ENCODE results near the gene SDHC. TPM values are rescaled to one million over a fixed set of nuclear protein-coding genes. Genes with fewer than 3 reads are reported as not detected.

The SDHC gene
- total and polyA plus RNA-seq, 2 of the 13 experiments (the other 11 are each of a cell fraction or from before 2014, with no cell fraction given), result 27.1 to 229 TPM

- TF ChIP-seq PHF21A (CRISPR knock-in tag; IDR thresholded peaks at IDR 0.05), result peak; percentile 48; the same call in 1 of the 2 replicates
- peak; percentile 72; the same call in 1 of the 2 replicates for TF ChIP-seq ZNF292 (CRISPR knock-in tag; IDR thresholded peaks at IDR 0.05; ENCODE audit: borderline replicate concordance, low read depth)
- TF ChIP-seq ZNF800 (CRISPR knock-in tag; IDR thresholded peaks at IDR 0.05), result no peak
- 0 out of 2 replicates have a peak, but pooled peaks have one; percentile 51 for TF ChIP-seq ZNF672 (CRISPR knock-in tag; IDR thresholded peaks at IDR 0.05)
- TF ChIP-seq BCL3 (CRISPR knock-in tag; IDR thresholded peaks at IDR 0.05), result peak; percentile 47; the same call in 1 of the 2 replicates
- TF ChIP-seq CEBPG (CRISPR knock-in tag; IDR thresholded peaks at IDR 0.05), result no peak; the same call in 1 of the 2 replicates
- TF ChIP-seq MBD4 (IDR thresholded peaks at IDR 0.05; ENCODE audit: borderline replicate concordance, low read length), result no peak
- TF ChIP-seq KIAA2018 (CRISPR knock-in tag; IDR thresholded peaks at IDR 0.05; ENCODE audit: borderline replicate concordance), result 0 out of 2 replicates have a peak, but pooled peaks have one; percentile 56
- TF ChIP-seq ZNF879 (CRISPR knock-in tag; IDR thresholded peaks at IDR 0.05), result no peak
- peak; percentile 40; the same call in 1 of the 2 replicates for TF ChIP-seq ZNF766 (CRISPR knock-in tag; IDR thresholded peaks at IDR 0.05; ENCODE audit: borderline replicate concordance)
These were observed 85.2 kb downstream of the SDHC start (continued) for GRCh38 chr1:161399257-161399998.
